NCI-H345 treated with DMSO at 0.1 percent for 48 hours (cell line): ENCODE measurements around the gene PRDM16.
"Not testable (repeated sequence)": the region's sequence is repeated elsewhere in the genome, so short reads cannot be mapped to it uniquely, and the experiment has no call there.

Experiments used
- DNase-seq: peaks from one replicate; lab custom pipeline; 2025; ENCODE audit not compliant: unreplicated experiment; lab: John Stamatoyannopoulos, UW

PRDM16 gene

GRCh38 chr1:3238703-3239278 is 169.8 kb downstream of the PRDM16 start:
- DNase-seq = no peak

DNA sequence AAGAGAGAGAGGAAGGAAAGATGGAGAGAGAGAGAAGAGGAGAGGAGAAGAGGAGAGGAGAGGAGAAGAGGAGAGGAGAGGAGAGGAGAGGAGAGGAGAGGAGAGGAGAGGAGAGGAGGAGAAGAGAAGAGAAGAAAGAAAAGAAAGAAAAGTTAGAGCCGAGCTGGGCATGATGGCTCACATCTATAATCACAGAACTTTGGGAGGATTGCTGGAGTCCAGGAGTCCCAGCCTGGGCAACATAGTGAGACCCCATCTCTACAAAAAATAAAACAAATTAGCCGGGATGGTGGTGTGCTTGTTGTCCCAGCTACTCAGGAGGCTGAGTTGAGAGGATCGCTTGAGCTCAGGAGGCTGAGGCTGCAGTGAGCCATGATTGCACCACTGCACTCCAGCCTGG is 171.0 kb downstream of the PRDM16 start:
- not testable (repeated sequence) for DNase-seq

GRCh38 chr1:3240524-3241235 is 171.7 kb downstream of the PRDM16 start:
- no peak for DNase-seq

DNA sequence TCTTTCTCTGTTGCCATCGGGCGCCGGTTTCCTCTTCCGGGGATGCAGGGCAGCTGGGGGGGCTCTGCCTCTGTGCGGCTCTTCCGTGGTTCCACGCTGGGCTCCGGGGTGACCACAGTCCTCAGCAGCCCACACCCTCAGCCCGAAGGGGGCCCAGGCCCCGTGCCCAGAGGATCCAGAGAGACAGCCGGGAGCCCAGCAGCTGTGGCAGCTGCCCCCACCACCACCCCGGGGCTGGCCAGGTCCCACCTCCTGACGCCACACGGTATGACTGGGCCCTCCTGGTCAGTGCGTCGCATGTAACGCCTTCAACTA is 172.2 kb downstream of the PRDM16 start:
- DNase-seq = no peak

DNA sequence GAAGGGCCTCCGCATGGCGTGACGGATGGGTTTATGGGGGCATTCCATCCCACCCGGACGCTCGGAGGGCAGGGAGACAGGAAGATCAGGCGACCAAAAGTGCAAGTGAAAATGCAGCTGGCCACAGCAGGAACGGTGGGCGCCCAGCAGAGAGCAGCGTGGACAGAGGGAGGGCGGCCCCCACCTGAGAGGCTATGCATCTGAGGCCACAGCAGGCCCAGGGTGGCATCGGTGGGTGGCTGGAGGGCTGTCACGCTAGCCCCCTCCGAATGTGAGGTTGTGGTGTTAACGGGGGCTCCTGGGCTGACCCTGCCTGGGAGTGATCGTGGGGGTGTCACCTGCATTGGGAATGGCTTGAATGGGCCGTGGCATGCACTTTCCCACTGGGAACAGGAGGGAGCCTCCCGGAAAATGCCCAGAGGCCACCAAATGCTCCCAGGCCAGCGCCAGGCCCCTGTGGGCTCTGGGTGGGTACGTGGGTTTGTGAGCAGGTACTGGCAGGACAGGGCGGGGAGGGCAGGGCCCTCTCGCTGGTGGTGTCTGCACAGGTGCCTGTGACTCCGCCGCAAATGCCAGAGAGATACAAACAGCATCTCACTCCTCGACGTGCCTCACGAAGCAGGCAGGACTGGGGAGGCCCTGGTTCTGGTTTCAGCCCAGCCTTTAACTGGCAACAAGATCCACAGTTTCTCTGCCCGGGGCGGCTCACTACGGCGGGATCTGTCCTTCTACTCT is 172.8 kb downstream of the PRDM16 start:
- DNase-seq = no peak

DNA sequence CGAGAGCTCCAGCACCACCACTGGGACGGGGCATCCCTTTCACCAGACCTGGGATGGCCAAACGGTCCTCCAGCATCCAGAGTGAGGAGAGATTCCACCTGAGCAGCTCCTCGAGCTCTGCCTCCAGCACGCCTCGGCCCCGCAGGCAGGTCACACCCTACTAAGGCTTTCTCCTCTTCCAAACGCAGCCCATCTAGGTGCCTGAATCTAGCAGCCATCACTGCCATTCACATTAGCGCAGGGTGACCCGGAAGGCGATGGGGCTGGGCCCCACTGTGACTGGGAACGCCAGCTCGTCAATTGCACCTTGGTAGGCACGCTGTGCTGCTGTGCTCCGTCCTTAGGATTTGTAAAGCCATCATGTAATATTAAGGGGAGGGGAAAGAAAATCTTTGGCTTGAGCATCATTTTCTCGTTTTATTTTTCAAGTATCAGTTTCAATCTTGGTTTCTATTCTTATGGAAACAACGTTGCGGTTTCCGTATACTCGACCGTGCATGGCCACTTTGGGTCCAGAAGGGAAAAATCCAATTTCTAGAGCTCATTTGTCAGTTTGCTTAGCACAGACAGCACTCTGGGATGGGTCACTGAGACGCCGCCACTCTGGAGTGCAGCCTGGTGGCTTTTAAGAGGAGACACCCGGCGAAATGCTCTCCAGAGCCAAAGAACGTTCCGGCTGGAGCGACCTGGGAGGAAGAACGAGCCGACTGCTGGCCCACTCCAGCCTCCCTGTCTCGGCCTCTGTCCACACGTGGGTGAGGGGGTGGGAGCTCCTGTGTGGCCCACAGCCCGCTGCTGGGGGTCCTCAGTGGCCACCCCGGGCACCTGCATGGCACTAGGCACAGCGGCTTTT is 173.6 kb downstream of the PRDM16 start:
- no peak for DNase-seq

GRCh38 chr1:3243304-3243703 is 174.3 kb downstream of the PRDM16 start:
- no peak for DNase-seq

DNA sequence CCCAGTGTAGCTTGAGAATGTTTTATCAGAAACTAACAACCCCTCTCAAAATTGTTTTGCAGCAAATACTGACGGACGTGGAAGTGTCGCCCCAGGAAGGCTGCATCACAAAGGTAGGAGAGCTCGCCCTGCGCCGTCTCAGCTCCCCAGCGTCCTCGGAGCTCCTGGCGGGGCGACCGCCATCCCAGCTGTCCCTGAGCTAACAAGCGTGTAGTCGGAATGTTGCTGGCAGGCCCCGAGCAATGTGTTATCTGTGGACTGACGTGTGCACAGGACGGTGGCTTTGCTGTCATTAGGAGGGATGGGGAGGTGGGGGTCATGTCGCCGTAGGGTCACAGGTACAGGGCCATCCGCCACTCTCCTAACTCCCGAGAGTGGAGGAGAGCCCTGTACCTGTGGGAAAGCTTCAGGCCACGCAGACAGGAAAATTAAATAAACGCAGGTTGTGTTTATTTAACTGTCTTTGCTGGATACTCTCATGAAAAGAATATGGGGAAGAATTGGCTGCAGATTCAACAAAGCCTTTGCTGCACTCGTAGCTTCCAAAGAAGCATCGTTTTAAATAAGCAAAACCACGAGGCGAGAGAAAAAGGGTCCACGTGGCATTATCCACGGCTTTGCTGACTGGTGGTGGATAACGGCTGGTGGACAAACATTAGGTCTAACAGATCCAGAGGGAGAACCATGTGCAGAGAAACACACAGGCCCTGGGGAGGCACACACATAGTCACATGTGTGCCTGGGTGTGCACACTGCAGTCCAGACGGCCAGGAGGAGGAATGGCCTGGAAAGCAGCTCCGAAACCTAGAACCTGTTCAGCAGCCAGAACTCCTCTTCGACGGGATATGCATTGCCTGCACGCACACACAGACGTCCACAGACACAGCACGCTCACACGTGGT is 175.3 kb downstream of the PRDM16 start:
- no peak for DNase-seq

DNA sequence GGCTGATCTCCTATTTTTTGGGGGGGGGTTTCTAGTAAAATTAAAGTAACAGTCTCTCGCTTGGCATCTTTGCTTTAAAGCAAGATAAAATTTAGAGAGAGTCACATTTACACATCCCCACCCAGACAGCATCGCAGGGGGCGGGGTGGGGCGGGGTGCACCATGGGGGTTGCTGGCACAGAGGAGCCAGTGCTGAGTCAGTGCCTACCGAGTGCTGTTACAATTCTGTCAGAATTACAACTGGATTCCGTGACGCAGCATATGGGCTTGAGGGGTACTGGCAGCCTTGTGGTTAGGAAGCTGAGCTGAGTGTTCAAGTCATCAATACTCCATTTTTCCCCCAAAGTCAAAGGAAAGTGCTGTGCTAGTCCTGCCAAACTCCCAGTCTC is 175.9 kb downstream of the PRDM16 start:
- no peak for DNase-seq

DNA sequence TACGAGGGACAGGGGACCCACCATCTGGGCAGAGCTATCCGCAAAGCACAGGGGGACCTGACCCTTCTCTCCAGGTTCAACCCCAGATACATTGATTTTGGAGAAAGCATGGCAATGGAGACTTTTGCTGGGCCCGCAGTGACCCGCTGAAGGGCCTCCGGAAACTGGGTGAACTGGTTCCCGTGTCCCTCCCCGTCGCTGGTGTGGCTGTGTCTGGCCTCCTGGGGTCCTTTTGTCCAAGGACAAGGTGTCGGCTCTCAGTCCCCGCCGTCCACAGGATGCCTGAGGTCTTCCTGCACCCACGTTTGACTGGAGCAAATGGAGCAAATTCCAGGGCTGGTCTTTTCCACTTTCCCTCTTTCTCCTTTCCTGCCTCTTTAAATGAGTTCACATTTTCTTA is 176.3 kb downstream of the PRDM16 start:
- DNase-seq = no peak

- no peak for DNase-seq
Observed at GRCh38 chr1:3245768-3246167, 176.8 kb downstream of the PRDM16 start.

- no peak for DNase-seq
Observed at GRCh38 chr1:3246251-3246650, 177.2 kb downstream of the PRDM16 start.

GRCh38 chr1:3247521-3248121 is 178.6 kb downstream of the PRDM16 start:
- DNase-seq = no peak

- no peak for DNase-seq
Observed at GRCh38 chr1:3248155-3249141, 179.4 kb downstream of the PRDM16 start.

DNA sequence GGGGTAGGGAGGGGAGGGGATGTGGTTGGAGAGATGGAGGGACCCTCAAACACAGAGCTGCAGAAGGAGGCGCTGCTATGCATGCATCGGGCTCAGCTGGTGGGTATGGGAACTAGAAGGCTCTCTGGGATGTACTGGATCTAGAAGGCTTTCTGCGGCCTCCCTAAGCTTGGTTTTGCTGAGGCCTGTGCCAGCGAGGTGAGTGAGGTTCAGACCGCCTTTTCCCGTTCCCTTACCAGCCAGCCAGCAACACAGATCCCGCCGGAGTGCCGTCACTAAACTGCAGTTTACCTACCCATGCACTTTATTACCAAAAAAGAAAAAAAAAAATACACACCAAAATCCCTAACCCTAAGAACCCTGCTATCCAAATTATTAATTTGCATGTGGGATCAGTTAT is 180.2 kb downstream of the PRDM16 start:
- no peak for DNase-seq

DNA sequence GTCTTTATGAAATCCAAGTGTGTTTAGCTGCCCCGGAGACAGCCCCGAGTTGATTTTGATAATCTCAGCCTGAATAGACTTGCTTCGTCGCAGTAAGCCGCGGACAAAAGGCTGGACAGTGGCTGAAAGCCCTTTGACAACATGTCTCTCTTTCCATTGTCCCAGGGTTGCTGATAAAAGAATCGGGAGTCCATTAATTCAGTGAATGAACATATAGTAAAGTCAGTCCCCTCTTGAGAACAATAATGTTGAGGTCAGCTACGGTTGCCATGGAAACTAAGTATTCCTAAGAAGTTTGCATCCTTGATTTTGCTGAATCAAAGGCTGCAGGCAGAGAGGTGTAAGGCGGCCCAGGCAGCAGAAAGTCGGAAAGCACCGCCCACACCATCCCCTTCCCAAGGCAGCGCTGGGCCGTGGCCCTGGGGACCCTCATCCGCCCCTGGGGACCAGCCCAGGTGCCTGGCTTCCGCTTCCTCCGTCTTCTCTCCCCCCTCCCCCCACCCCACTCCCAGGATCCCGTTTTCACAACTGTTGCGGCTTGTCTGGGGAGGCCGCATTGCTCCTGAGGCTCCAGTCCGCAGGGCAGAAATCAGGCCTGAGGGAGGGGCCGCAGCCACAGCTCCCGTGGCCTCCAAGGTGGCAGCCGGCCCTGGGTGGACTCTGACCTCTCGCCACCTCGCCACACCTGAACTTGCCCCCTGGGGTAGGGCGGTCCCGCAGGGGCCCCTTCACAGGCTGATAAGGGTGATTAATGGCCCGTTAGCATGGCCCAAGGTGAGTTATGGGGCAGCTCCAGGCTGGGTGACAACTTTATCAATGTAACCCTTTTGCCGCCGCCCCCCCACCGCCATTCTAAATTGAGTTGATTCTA is 180.9 kb downstream of the PRDM16 start:
- no peak for DNase-seq

DNA sequence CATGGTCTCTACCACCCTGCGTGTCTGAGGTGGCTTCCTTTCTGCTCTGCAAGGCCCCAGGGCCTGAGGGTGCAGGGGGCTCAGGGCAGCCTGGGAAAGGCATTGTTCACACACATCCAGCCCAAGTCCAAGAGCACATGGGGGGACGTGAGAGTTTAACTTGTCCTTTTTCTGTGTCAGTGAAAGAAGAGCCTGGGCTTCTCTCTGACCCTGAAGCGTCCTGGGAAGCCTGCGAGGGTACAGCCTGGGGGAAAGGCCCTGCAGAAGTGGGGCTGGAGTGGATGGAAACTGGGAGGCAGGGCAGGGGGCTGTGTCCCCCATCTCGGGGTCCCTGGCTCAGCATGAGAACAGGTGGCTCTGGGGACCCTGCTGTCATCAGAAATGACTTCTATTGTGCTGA is 181.6 kb downstream of the PRDM16 start:
- DNase-seq = no peak
